GM19328 (cell line): ENCODE results near the gene HMG20B.

Experiments used
- ATAC-seq: cut with Tn5 transposase; IDR thresholded peaks from one replicate; pipeline ENCODE4 v1.9.1; 2021; ENCODE audit warnings: mild to moderate bottlenecking, moderate library complexity; ENCODE audit not compliant: unreplicated experiment

HMG20B gene

DNA sequence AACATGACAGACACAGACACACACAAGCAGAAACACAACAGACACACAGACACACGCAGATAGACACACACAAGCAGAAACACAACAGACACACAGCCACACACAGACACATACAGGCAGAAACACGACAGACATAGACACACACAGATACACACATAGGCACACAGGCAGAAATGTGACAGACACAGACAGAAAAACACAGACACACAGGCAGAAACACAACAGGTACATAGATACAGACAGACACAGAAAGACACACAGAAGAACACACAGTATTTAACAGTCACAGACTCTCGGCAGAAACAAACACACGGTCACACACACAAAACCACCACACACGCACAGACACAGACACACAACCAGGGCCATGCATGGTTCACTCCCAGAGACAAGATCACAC, 33.0 kb downstream of the HMG20B start:
- ATAC-seq: no peak

DNA sequence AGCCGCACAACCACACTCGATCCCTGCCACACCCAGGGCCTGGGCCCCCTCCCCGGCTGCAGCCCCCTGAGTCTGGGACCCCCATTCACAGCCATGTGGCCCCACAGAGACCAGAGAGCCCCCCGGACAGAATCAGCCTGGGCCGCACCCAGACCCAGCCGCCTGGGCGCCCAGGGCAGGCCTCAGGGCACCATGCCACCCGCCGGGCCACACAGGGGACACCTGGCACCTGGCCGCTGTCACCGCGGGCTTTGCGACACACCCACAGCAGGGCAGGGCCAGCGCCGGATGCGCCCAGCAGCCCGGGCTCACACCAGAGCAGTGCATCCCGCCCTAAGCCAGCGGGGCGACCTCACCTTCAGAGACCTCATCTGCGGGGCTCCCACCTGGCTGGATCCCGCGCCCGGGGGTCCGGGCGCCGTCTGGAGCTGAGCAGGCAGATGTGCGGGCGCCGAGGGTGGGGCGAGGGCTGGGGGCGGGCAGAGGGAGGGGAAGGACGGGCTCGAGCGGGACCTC, 33.5 kb downstream of the HMG20B start:
- ATAC-seq: no peak

DNA sequence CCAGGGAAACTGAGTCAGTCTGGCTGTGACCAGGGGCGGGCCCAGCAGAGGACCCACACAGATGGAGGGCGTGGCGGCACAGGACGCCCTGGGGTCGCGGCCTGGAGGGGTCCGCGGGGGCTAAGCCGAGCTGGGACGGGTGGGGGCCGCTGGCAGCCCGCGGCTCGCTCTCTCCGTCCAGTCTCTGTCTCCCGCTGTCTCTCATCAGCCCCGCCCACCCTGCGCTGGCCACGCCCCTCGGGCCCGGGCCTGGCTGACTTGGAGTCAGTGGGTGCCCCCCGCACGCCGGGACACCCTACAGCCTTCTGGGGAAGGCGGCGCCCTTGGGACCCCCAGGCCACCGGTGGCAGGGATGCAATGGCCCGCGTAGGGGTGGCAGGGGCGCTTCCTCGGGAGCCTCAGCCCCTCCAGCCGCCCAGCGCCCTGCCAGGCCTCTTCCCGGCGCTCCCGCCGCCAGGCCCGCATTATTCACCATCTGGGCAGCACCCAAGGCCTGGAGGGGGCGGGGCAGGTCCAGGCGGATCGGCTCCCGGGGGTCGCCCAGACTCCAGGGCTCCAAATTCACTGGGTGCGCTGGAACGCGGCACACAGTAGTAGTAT, 34.0 kb downstream of the HMG20B start, which contains the start of gene TBXA2R:
Gene TBXA2R, minus strand, starts transcription at position 186 of the 600 bp plus-strand sequence. CDS start 6,241 bp downstream, outside the sequence.
- ATAC-seq: no peak

DNA sequence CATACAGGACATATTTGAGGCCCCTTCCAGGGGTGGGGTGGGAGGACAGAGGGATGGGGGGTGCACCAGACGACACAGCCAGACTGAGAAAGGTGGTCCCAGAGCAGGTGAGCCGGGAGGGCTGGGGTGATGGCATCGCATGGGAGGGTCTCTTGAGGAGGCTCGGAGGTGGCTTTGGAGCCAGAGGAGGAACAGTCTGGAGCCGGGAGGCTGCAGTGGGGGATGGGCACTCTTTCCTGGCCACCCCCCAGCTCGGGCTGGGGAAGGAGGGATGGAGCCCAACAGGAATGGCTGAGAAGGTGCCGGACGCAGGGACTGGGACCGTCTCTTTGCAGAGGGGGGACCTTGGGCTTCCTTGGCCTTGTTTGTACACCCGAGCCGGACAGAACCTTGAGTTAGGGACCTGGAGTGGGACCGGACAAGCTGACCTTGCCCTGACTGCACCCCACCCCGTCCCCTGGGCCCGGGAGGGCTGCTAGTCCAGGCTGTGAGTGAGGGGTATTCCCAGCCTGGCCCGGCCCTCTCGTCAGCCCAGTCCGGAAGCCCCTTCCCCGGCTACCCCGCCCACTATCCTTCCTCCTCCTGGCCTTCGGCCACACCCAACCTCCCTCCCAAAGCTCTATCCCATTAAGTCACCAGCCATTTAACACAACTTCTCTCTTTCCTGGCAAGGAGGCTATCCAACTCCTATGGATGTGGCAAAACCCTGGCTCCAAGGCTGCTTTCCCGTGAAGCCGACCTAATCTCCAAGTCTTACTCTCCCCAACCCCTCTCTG, 34.7 kb downstream of the HMG20B start:
- ATAC-seq: no peak

DNA sequence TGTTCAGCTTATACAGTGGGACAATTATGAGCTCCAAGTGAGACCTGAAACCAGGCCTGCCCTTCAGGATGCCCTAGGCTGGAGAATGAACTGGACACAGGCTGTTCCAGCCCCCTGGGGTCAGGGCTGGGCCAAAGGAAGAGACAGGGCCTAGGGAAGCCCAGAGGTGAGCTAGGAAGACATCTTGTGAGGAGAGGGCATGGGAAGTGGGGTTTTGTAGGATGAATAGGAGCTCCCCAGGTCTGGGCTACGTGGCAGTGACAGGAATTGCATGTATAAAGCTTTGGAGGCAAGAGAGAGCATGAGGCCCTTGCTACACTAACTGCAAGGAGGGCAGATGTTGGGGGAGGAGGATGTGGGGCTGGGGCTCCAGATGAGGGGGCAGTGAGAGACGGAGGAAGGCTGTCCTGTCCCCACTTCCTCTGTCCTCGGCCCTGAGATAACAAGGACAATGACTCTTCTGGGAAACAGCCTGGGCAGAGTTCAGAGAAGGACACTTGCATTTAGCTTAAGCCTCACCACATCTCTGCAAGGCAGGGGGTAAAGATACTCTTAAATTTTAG, 35.4 kb downstream of the HMG20B start:
- no peak for ATAC-seq

DNA sequence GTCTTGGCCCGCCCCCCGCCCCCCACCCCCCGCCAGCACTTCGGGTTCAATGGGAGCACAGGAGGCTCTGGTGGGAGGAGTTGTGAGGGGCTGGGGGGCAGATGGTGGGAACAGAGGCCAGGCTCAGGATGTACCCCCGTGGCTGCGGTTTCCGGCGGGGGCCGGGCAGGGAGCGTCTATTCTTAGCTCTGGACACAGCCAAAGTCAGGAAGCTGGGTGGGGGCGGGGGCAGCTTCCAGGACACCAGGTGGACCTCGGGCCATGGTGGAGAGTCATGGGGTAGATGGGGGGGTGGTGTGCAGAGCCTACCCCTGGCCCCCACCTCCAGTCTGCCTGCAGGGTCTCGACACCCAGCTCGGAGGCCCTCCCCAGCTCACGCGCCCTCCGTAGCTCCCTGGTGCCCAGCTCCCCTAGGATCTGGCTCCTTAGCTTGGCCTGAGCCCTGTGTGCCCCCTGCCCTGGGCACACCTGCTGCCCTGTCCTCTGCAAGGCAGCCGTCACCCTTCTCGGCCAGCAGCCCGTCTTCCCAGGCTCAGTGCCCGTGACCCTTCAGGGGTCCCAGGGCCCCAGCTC, 36.1 kb downstream of the HMG20B start:
- ATAC-seq: no peak

DNA sequence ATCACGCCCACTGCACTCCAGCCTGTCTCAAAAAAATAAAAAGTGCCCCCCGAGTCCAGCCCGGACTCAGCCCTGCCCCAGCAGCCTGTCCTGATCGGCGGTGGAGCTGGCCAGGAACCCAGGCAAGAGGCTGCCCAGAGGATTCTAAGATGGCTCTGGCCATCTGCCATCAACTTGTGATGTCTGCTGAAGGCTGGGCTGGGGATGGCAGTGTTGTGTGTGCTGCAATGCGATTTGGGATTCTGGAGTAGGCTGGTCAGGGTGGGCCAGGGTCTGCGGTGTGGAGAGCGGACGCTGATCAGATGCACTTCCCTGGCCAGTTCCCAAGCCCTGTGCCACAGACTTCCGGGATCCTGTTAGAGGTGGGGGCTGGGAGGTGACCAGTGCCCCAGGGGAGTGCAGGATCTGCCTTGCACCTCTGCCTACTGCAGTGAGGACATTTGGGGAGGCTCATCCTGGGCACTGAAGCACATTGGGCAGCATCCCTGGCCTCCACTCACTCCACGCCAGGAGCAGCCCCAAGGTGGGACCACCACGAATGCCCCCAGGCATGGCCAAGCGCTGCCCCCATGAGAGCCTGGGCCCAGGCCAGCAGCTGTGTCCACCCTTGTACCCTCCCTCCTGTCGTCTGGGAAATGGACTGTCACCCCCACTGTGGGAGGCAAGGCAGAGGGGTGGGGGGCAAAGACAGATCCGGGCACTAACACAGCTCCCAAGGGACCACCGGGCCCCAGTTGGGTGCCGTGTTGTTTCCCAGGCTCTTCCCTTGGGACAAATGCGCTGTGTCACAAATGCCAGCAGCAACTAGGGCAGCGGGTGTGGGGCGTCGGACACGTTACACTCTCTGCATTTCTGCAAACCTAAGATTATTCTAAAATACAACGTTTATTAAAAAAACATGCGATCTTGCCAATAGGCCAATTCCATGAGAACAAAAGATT, 37.3 kb downstream of the HMG20B start:
- no peak for ATAC-seq

DNA sequence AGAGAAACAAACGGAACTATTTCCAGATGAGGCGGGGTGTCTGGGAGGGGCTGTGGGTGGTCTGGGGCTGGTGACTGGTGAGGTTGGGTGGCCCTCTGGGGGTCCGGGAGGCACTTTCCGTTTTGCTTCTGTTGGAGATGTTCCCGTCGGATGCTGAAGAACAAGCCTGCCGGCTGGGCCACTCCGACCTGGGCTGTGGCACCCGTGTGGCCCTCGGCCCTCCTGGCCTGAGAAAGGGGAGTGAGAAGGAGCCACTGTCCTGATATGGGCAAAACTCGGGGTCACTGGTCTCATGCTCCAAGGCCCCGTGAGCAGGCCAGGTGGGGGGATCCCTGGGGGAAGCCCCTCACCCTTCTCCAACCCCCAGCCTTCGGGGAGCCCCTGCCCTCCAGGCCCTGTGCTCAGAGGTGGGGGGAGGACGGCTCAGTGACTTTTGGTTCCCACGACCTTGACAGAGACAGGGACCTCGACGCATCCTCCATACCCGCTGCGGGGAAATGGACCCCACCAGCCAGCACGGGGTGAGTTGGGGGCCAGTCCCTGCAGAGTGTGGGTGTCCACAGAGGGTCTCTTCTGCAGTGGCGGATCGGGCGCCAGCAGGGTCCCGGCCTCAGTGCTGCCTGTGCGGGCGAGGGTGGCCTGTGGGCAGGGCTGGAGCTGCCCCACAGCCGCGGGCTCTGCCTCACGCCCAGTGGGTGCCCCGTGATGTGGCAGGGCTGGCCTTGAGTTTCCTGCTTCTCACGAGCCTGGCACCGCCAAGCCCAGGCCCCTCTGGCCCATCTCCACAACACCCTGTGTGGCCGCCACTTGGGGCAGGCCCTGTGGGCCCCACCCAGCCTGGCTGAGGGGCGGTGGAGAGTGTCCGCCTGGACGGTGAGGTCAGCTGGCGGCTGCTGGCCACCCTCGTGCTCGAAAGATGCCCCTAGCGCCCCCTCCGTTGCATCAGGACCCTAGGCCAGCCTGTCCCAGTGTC, 38.3 kb downstream of the HMG20B start:
- no peak for ATAC-seq

DNA sequence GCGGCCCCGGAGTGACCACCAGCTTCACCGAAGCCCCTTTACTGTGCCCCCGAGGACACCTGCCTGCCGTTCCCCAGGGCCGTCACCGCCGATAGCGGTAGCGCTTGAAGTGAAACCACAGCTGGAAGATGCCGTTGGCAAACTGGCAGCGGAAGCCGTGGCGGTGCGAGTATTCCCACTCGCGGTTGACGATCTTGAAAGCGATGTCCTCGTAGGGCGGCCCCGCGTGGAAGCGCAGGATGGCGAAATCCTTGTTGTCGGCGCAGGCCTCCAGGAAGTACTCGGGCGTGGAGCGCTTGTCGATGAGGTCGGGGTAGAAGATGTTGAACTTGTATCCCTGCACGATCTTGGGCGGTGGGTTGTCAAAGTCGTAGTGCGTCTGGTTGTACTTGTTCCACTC, 39.1 kb downstream of the HMG20B start:
- ATAC-seq: no peak

DNA sequence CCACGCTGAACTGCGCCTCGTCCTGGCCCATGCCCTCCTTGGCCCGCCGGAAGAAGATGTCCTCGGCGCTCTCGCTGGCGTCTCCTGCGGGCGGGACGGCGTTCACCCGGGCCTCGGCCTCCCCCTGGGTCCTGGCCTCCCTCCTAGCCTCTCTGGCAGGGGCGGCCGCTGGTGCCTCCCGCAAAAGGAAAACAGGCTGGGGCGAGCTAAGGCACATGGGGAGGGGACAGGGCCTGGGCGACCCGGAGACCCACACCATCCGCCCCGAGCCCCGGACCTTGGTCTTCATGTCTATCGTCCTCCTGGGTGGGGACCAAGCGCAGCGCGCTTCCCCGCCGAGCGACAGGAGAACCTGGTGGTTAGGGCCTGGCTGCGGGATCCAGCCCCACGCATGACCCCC, 39.6 kb downstream of the HMG20B start:
- ATAC-seq: no peak

DNA sequence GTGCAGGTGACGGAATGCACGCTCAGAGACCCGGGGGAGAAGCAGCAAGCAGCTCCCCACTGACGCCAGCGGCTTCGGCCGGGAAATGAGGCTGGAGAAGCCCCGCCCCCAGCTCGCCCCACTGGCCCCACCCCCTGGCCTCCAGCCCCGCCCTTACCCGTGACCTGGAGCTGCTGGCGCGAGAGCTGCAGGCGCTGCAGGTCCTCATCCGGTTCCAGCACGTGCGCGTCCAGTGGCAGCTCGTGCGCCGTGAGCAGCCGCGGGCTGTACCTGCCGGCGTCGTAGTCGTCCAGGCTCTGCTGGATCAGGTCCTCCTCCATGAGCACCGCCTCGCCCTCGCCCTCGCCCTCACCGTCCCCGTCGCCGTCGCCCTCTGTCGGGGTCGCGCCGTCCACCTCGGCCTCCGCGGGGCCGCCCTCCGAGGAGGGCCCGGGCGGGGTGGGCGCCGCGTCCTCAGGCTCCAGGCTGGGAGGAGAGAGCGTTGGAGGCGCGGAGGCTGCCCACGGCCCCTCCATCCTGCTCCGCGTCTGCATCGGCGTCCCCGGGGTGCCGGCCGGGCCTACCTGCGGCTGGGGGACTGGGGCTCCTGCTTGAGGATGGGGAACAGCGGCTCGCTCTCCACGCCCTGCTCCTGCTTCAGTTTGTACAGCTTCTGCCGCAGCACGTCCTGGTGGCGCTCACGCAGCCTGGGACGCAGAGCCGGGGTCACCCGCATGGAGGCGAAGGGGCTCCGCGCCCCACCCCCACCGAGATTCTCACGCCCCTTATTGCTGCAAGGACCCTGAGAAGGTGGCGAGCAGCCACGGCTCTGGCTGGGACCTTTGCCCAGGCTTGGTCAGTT, 40.4 kb downstream of the HMG20B start:
- no peak for ATAC-seq

DNA sequence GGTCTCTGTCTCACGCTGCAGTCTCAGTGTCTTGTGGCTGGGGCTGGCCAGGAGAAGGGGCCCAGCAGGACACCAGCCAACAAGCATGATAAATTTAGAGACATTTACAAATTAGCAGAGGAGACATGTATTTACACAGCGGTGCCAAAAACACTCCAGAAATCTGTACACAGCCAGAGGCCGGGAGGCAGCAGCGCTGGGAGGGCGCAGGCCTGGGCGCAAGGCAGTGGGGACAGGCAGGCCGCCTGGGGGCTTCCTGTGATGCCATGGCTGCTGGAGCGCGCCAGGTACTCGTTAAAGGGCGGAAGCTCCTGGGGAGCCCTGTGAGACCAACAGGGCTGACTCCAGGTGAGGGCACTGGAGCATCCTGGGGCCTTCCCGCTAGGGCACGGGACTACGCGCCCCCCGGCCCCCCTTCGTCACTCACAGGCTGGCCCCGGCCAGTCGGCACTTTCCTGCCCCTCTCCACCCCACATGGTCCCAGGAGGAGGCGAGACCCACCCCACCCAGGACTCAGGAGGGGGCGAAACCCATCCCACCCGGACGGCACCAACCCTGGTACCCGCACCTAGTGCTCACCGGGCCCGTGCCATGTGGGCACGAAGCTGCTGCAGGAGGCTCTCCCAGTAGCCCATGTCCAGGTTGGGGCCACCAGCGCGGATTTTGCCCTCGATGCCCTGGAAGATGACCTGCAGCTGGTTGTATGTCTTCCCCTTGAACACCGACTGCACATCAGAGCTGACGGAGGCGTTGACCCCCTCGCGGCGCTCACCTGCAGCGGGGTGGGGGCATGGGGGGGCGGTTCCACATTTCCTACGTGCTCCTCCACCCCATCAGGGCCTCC, 41.3 kb downstream of the HMG20B start:
- ATAC-seq: no peak

DNA sequence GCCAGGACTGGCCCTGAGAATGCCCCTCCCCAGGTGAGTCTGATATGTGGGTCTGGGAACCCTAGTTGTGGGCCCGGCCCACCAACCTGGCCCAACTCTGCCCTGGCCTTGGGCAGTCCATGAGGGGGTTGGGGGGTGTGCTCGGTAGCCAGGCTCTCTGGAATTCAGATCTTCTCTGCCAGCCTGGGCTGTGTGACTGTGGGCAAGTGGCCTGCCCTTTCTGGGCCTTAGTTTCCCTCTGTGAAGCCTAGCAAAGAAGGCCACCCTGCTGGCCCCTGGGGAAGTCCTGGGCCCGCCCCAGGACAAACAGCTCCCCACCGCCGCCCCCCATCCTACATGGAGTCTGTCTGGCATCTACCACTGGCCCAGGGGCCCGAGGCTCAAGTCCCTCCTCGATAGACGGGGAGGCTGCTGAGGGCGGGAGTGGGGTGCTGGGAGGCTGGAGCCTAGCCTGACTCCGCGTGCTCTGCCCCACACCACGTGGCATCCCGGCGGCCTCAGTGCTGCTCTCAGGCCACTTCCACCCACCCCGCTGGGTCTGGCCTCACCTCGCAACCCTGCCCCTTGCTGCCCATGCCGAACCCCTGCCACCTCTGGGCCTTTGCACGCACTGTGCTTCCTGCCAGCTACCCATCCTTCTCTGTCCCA, 42.2 kb downstream of the HMG20B start:
- no peak for ATAC-seq

DNA sequence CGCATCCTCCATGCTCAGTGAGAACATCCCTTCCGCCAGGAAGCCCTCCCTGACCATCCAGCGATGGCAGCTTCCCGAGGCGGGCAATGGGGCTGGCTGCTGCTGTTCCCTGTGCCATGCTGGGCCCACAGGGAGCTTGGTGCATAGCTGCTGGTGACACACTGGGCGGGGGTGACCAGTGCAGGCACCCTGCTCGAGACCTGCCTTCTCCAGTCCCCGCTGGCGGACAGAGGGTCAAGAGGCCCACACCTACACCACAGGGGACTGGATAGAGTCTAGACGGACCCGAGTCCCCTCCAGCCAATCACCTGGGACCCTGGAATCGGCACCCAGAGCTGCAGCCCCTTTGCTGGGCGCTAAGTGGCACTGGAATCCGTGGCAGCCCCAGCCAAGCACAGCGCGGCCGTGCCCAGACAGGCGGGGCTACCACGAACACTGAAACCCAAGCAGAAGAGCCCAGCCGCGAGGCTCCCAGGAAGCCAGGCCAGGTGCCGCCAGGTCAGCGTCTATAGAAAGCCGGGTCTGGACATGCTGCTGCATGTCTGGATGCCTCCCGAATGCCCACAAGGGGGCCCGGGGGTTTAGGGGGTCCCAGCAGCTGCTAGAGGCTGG, 42.9 kb downstream of the HMG20B start:
- ATAC-seq: no peak

DNA sequence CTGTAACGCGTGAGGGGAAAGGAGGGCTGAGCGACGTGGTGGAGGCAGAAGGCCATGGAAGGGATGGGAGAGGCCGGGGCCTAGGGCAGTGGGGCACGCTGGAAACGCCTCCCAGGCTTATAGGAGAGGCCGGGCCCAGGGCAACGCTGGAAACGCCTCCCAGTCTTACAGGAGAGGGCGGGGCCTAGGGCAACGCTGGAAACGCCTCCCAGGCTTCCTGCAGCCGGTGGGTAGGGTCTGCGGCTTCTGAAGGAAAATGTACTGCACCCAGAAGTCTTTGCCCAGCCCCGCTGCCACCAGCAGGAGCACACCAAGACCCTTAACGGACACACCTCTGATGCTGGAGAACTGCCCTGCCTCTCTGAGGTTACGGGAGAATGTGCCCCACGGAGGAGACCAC, 44.7 kb downstream of the HMG20B start:
- no peak for ATAC-seq

DNA sequence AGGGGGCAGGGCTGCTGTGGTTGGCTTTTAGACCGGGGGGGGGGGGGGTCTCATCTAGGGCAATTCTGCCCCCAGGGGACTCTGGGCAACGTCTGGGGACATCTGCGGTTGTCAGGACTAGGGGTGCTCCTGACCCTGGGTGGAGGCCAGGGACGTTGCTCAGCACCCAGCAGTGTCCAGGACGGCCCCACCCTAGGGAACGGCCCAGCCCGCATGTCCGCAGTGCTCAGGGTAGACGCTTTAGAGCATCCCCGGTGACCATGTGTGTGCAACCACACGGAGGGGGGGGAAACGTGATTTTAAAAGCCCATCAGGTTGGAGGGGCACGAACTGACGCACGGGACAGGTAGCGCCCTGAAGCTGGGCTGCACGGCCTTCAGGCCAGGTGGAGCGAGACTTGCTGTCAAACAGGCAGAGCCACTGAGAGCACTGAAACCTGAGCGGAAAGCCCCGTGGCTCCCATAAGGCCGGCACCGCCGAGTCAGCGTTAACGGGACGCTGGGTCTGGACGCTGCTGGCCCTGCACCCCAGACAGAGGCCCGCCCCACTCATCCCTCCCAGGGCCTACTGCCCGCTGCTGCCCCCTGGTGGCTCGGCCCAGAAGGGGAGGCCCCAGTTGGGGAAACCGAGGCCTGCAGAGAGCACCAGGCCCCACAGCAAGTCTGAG, 45.5 kb downstream of the HMG20B start:
- no peak for ATAC-seq
